Suprapubic skin (tissue), 4 donors: ENCODE measurements around the gene CACNA1D. TPM values are rescaled to one million over a fixed set of nuclear protein-coding genes. Genes with fewer than 3 reads are reported as not detected.
"Not testable (repeated sequence)": the region's sequence is repeated elsewhere in the genome, so short reads cannot be mapped to it uniquely, and the experiment has no call there.

Source experiments
- DNase-seq, 2 donors: peaks; one replicate each; pipeline ENCODE4 v3.0.0-alpha.2; 2019; ENCODE audit warnings: low spot score in 2 of 2
- H3K27ac ChIP-seq: fragments of 200-600 bp; sonication (generic); one replicate; pipeline ENCODE4 v1.5.1; 2019
- H3K27me3 ChIP-seq: fragments of 200-600 bp; sonication (generic); one replicate; pipeline ENCODE4 v1.5.1; 2019
- H3K36me3 ChIP-seq: fragments of 200-600 bp; sonication (generic); one replicate; pipeline ENCODE4 v1.5.1; 2019
- H3K4me1 ChIP-seq: fragments of 200-600 bp; sonication (generic); one replicate; pipeline ENCODE4 v1.5.1; 2019
- H3K4me3 ChIP-seq: fragments of 200-600 bp; sonication (generic); one replicate; pipeline ENCODE4 v1.5.1; 2019; ENCODE audit warnings: mild to moderate bottlenecking
- H3K9me3 ChIP-seq: fragments of 200-600 bp; sonication (generic); one replicate; pipeline ENCODE4 v1.5.1; 2019
- EP300 ChIP-seq: sonication (generic); formaldehyde crosslinking; IDR thresholded peaks from one replicate; pipeline ENCODE4 v1.6.1; 2017; ENCODE audit warnings: antibody characterized with exemption
- POLR2A ChIP-seq, 2 donors: fragments of 450-650 bp; IDR thresholded peaks; one replicate each; pipeline ENCODE4 v1.6.1; 2017; ENCODE audit warnings: antibody characterized with exemption in 2 of 2, mild to moderate bottlenecking in 2 of 2, moderate library complexity in 2 of 2
- POLR2AphosphoS5 ChIP-seq, 3 donors: sonication (generic); formaldehyde crosslinking; IDR thresholded peaks; one replicate each; pipeline ENCODE4 v1.6.1; 2017; ENCODE audit warnings: antibody characterized with exemption in 3 of 3
- WGBS: methylation state at CpG from one replicate; pipeline ENCODE4 v1.1.5; 2018; 5-methylcytosine and 5-hydroxymethylcytosine counted together
- total RNA-seq, 4 donors: library from RNA; depleted of rRNA; stranded (reverse); fragments of >200 nt; gene quantifications; one replicate each; pipeline ENCODE4 v1.1.0, GENCODE V29; 2016
- TF ChIP-seq, protein P1 (sequence below), 2 donors: fragments of 200-600 bp in 1 of 2; fragments of 450-650 bp in 1 of 2; sonication (generic) in 1 of 2; IDR thresholded peaks; one replicate each; pipeline ENCODE4 v1.5.1; 2016 to 2019; ENCODE audit warnings: antibody characterized with exemption in 2 of 2, mild to moderate bottlenecking in 1 of 2, moderate library complexity in 1 of 2

CACNA1D gene
- total RNA-seq, 4 donors from 2014 or later: 1.9 to 28.2 (median 6.3) TPM

GRCh38 chr3:53661480-53661879 is 167.1 kb downstream of the CACNA1D start:
- H3K4me3 ChIP-seq: no peak overlapping the region
- DNase-seq: no peak
- peaks cover 4% of the 10 kb centered on the region for H3K9me3 ChIP-seq
- H3K4me1 ChIP-seq: no peaks in the 10 kb centered on the region
- 73% methylated on average over 5 of the region's 5 CpGs for WGBS
- H3K27me3 ChIP-seq: no peaks in the 10 kb centered on the region
- no peaks in the 10 kb centered on the region for H3K36me3 ChIP-seq
- no peak overlapping the region for H3K27ac ChIP-seq
- TF ChIP-seq POLR2A (IDR thresholded peaks at IDR 0.05) (no peak), EP300 (no peak), POLR2AphosphoS5 (IDR thresholded peaks at IDR 0.05) (no peak)
- TF ChIP-seq, protein P1, sequence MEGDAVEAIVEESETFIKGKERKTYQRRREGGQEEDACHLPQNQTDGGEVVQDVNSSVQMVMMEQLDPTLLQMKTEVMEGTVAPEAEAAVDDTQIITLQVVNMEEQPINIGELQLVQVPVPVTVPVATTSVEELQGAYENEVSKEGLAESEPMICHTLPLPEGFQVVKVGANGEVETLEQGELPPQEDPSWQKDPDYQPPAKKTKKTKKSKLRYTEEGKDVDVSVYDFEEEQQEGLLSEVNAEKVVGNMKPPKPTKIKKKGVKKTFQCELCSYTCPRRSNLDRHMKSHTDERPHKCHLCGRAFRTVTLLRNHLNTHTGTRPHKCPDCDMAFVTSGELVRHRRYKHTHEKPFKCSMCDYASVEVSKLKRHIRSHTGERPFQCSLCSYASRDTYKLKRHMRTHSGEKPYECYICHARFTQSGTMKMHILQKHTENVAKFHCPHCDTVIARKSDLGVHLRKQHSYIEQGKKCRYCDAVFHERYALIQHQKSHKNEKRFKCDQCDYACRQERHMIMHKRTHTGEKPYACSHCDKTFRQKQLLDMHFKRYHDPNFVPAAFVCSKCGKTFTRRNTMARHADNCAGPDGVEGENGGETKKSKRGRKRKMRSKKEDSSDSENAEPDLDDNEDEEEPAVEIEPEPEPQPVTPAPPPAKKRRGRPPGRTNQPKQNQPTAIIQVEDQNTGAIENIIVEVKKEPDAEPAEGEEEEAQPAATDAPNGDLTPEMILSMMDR (IDR thresholded peaks at IDR 0.05): no peak

GRCh38 chr3:53664812-53665211 is 170.4 kb downstream of the CACNA1D start:
- not testable (repeated sequence) for DNase-seq, H3K4me3 ChIP-seq, H3K9me3 ChIP-seq, H3K4me1 ChIP-seq, H3K36me3 ChIP-seq, H3K27ac ChIP-seq, H3K27me3 ChIP-seq
- WGBS: 48% methylated on average over 4 of the region's 4 CpGs

- TF ChIP-seq POLR2A (IDR thresholded peaks at IDR 0.05) (no peak), POLR2AphosphoS5 (IDR thresholded peaks at IDR 0.05) (no peak), EP300 (no peak)
- TF ChIP-seq, protein P1 (IDR thresholded peaks at IDR 0.05): no peak
- Histone ChIP-seq H3K27ac (no peak overlapping the region), H3K36me3 (no peaks in the 10 kb centered on the region), H3K4me1 (peaks cover 5% of the 10 kb centered on the region), H3K9me3 (peaks cover 4% of the 10 kb centered on the region), H3K27me3 (no peaks in the 10 kb centered on the region), H3K4me3 (no peak overlapping the region)
- WGBS: 77% methylated on average over 12 of the region's 12 CpGs
- no peak for DNase-seq
These were observed 171.4 kb downstream of the CACNA1D start for GRCh38 chr3:53665608-53666425.

- Histone ChIP-seq H3K27me3 (no peaks in the 10 kb centered on the region), H3K36me3 (no peaks in the 10 kb centered on the region), H3K4me3 (no peak overlapping the region), H3K9me3 (no peaks in the 10 kb centered on the region), H3K27ac (no peak overlapping the region), H3K4me1 (peaks cover 12% of the 10 kb centered on the region)
- TF ChIP-seq, protein P1 (IDR thresholded peaks at IDR 0.05): no peak
- no peak for TF ChIP-seq POLR2AphosphoS5 (IDR thresholded peaks at IDR 0.05)
- no peak for TF ChIP-seq POLR2A (IDR thresholded peaks at IDR 0.05)
- TF ChIP-seq EP300: no peak
- WGBS: 55% methylated on average over 2 of the region's 2 CpGs
- no peak for DNase-seq
These were observed 174.5 kb downstream of the CACNA1D start for GRCh38 chr3:53668872-53669271.

GRCh38 chr3:53670721-53671120 is 176.3 kb downstream of the CACNA1D start:
- Histone ChIP-seq H3K27ac (no peak overlapping the region), H3K36me3 (no peaks in the 10 kb centered on the region), H3K4me1 (peaks cover 12% of the 10 kb centered on the region), H3K4me3 (no peak overlapping the region), H3K27me3 (no peaks in the 10 kb centered on the region), H3K9me3 (no peaks in the 10 kb centered on the region)
- TF ChIP-seq, protein P1 (IDR thresholded peaks at IDR 0.05): no peak
- DNase-seq: no peak
- WGBS: 50% methylated on average over 3 of the region's 3 CpGs
